K562 (cell line): ENCODE results near the gene RSPH10B. TPM values are rescaled to one million over a fixed set of nuclear protein-coding genes. Genes with fewer than 3 reads are reported as not detected.
A peak's percentile ranks its signal among the peaks of the same experiment; 100 is the strongest.
"Not testable (repeated sequence)": the region's sequence is repeated elsewhere in the genome, so short reads cannot be mapped to it uniquely, and the experiment has no call there.

Experiments used
- ATAC-seq: fragments of 200-7000 bp; cut with Tn5 transposase; 3 replicates; pipeline ENCODE4 v1.9.1; 2020; ENCODE audit warnings: moderate library complexity
- BruUV-seq: library from RNA; stranded (reverse); fragments of 400-500 nt; replicated peaks from 2 replicates; lab custom pipeline; 2021; lab: Mats Ljungman, UMichigan
- CTCF ChIA-PET: fragments of 300-600 bp; formaldehyde crosslinking; extraction: SDS; loops from one replicate; lab custom pipeline; 2021; ENCODE audit warnings: low intra/inter-chr PET ratio; lab: Yijun Ruan, JAX
- POLR2A ChIA-PET: fragments of 300-600, 350-650 bp; sonication (Branson Sonifier 250); formaldehyde crosslinking; extraction: SDS; loops from one replicate; lab custom pipeline; 2021; ENCODE audit warnings: antibody characterized with exemption, inconsistent platforms; lab: Yijun Ruan, JAX
- DNase-seq, 4 experiments: peaks; one replicate each; pipeline versions ENCODE4 v3.0.0 to v3.0.0-alpha.2; 2011 to 2018; ENCODE audit warnings: low spot score in 3 of 4, mixed read lengths in 3 of 4; ENCODE audit errors: extremely low read depth in 1 of 4
- FAIRE-seq: peaks from 2 replicates; lab custom pipeline; 2011; peaks lifted over from hg19 to GRCh38; lab: Jason Lieb, UNC
- H2AFZ ChIP-seq: 2 replicates; pipeline ENCODE4 v1.6.0; 2011; ENCODE audit warnings: low read depth, low read length, control low read depth, inconsistent platforms
- H3K27ac ChIP-seq: fragments of 200-600 bp; 3 replicates; pipeline ENCODE4 v1.8.0; 2011; ENCODE audit warnings: low read depth, mild to moderate bottlenecking, control low read depth, inconsistent platforms, low read length, moderate library complexity, mixed read lengths; ENCODE audit errors: extremely low read depth
- H3K27me3 ChIP-seq, 2 experiments: fragments of 300-600 bp in 1 of 2; 2 replicates in 1 of 2; 3 replicates in 1 of 2; pipeline versions ENCODE4 v1.6.0 to v1.8.0; 2011; ENCODE audit warnings: inconsistent platforms in 2 of 2, low read length in 2 of 2, mild to moderate bottlenecking in 1 of 2, mixed read lengths in 1 of 2, moderate library complexity in 1 of 2; ENCODE audit not compliant: control insufficient read depth in 2 of 2, insufficient read depth in 2 of 2
- H3K36me3 ChIP-seq: fragments of 300-600 bp; 3 replicates; pipeline ENCODE4 v1.8.0; 2011; ENCODE audit warnings: mild to moderate bottlenecking, low read length, inconsistent platforms; ENCODE audit not compliant: control insufficient read depth, insufficient read depth
- H3K4me1 ChIP-seq, 2 experiments: fragments of 200-600 bp in 1 of 2; replicated peaks in 1 of 2; 2 replicates in 1 of 2; 3 replicates in 1 of 2; pipeline versions ENCODE4 v1.5.1 to v1.8.0; 2011; ENCODE audit warnings: inconsistent platforms in 2 of 2, low read length in 2 of 2, mild to moderate bottlenecking in 1 of 2, mixed read lengths in 1 of 2, moderate library complexity in 1 of 2; ENCODE audit not compliant: control insufficient read depth in 2 of 2, insufficient read depth in 2 of 2
- H3K4me2 ChIP-seq: 2 replicates; pipeline ENCODE4 v1.6.1; 2011; ENCODE audit warnings: low read length, control low read depth, inconsistent platforms, mixed read lengths; ENCODE audit not compliant: insufficient read depth
- H3K4me3 ChIP-seq: fragments of 200-600 bp; sonication (generic), shearing (Covaris generic); 2 replicates; pipeline ENCODE4 v1.5.1; 2016; ENCODE audit warnings: control low read depth, inconsistent platforms
- H3K79me2 ChIP-seq: fragments of 200-600 bp; 3 replicates; pipeline ENCODE4 v1.8.0; 2011; ENCODE audit warnings: low read length, inconsistent platforms; ENCODE audit not compliant: control insufficient read depth, insufficient read depth
- H3K9ac ChIP-seq, 2 experiments: 2 replicates each; pipeline versions ENCODE4 v1.6.0 to v1.6.1; 2011; ENCODE audit warnings: low read depth in 2 of 2, low read length in 2 of 2, control low read depth in 1 of 2, inconsistent platforms in 1 of 2, mild to moderate bottlenecking in 1 of 2, mixed read lengths in 1 of 2; ENCODE audit not compliant: insufficient read depth in 1 of 2
- H3K9me1 ChIP-seq: one replicate; pipeline ENCODE4 v1.6.0; 2011; ENCODE audit warnings: inconsistent platforms, mild to moderate bottlenecking, low read length, moderate library complexity; ENCODE audit not compliant: control insufficient read depth, insufficient read depth
- H3K9me3 ChIP-seq: replicated peaks from 2 replicates; pipeline ENCODE4 v1.5.1; 2011; ENCODE audit warnings: low read depth, low read length, inconsistent platforms; ENCODE audit not compliant: control insufficient read depth, insufficient read depth
- H4K20me1 ChIP-seq: replicated peaks from 2 replicates; pipeline ENCODE4 v1.6.1; 2011; ENCODE audit warnings: low read length, inconsistent platforms, mixed read lengths; ENCODE audit not compliant: control insufficient read depth, insufficient read depth
- CBFA2T3 ChIP-seq: fragments of 450-650 bp; IDR thresholded peaks from 2 replicates; pipeline ENCODE4 v1.6.1; 2017
- HDAC1 ChIP-seq, 2 experiments: fragments of 450-650 bp; IDR thresholded peaks; 2 replicates each; pipeline ENCODE4 v1.6.1; 2016 to 2017; ENCODE audit warnings: inconsistent platforms in 1 of 2, mild to moderate bottlenecking in 1 of 2, moderate library complexity in 1 of 2
- HDAC2 ChIP-seq: fragments of 450-650 bp; IDR thresholded peaks from 2 replicates; pipeline ENCODE4 v1.6.1; 2016; ENCODE audit warnings: mild to moderate bottlenecking
- KDM1A ChIP-seq, 2 experiments: fragments of 450-650 bp; IDR thresholded peaks; 2 replicates each; pipeline ENCODE4 v1.6.1; 2016; ENCODE audit warnings: mild to moderate bottlenecking in 2 of 2
- RCOR1 ChIP-seq, 2 experiments: IDR thresholded peaks; 2 replicates each; pipeline ENCODE4 v1.6.1; 2012; ENCODE audit warnings: low read depth in 2 of 2, low read length in 2 of 2, borderline replicate concordance in 1 of 2, improper control_type of control experiment in 1 of 2
- REST ChIP-seq, 2 experiments: fragments of 450-650 bp; formaldehyde crosslinking in 1 of 2; IDR thresholded peaks; 2 replicates each; pipeline versions ENCODE4 v1.4.0 to v1.6.1; 2014 to 2020; ENCODE audit warnings: mild to moderate bottlenecking in 2 of 2, borderline replicate concordance in 1 of 2, low read depth in 1 of 2
- WGBS: fragments of 100-300 bp; shearing (Covaris generic); methylation state at CpG from one replicate; pipeline ENCODE4 v1.1.6; 2016; ENCODE audit warnings: low coverage, mixed read lengths; ENCODE audit not compliant: insufficient coverage; ENCODE audit errors: missing lambda C conversion rate; 5-methylcytosine and 5-hydroxymethylcytosine counted together
- in situ Hi-C: fragments of 300-500 bp; cut with MboI; formaldehyde crosslinking; loops from 4 replicates; pipeline ENCODE4 v1.15.0; 2018; ENCODE audit warnings: inconsistent platforms, mixed read lengths
- intact Hi-C: fragments of 100-400 bp; cut with micrococcal nuclease; formaldehyde crosslinking; loops from 2 replicates; pipeline ENCODE4 v1.14.2; 2022
- polyA plus RNA-seq, 8 experiments: library from polyadenylated mRNA; depleted of rRNA in 4 of 8; stranded (reverse) in 5 of 8; unstranded in 3 of 8; fragments of >200 nt; fragmentation: Nextera tagmentation in 2 of 8; fragmentation: Illumina TruSeq in 1 of 8; extraction: Ambion mirVana in 2 of 8; extraction: Trizol in 1 of 8; gene quantifications; 2 replicates each; pipeline versions ENCODE4 v1.2.1 to v1.2.3, GENCODE V29; 2011 to 2014; ENCODE audit warnings: inconsistent platforms in 1 of 8, missing spikeins in 1 of 8
- total RNA-seq, 7 experiments: library from RNA; depleted of rRNA in 6 of 7; stranded (reverse); fragments of >200 nt in 6 of 7; fragmentation: Illumina TruSeq in 2 of 7; extraction: Trizol in 2 of 7; gene quantifications; 2 replicates each; pipeline versions ENCODE4 v1.2.1 to v1.2.3, GENCODE V29; 2011 to 2021; ENCODE audit warnings: low replicate concordance in 1 of 7

RSPH10B gene
- total and polyA plus RNA-seq, 9 of the 15 experiments (the other 6 are each of a cell fraction or from before 2014, with no cell fraction given), result 0.01 to 0.09 TPM; not detected in 7

- ATAC-seq; H3K9me1 ChIP-seq; CTCF ChIA-PET; H2AFZ ChIP-seq; BruUV-seq; H3K9me3 ChIP-seq; H4K20me1 ChIP-seq; in situ Hi-C loops; intact Hi-C loops; H3K27me3 ChIP-seq; FAIRE-seq; DNase-seq; TF ChIP-seq REST (CRISPR knock-in tag; IDR thresholded peaks at IDR 0.05; ENCODE audit: low read depth): not testable (repeated sequence)
- TF ChIP-seq HDAC1 (IDR thresholded peaks at IDR 0.05), result peak in 1 of 2 experiments; percentile 50; a peak in 1 of 4 replicates
- TF ChIP-seq CBFA2T3, result peak; percentile 20
- 0 out of 2 replicates have a peak, but pooled peaks have one; percentile 38 for TF ChIP-seq HDAC2
- peak in 1 of 2 experiments; percentile 19; a peak in 1 of 4 replicates for TF ChIP-seq RCOR1 (IDR thresholded peaks at IDR 0.05; ENCODE audit: borderline replicate concordance in 1 of 2, low read depth in 2 of 2, low read length in 2 of 2)
- TF ChIP-seq REST (IDR thresholded peaks at IDR 0.05; ENCODE audit: borderline replicate concordance), result 0 out of 2 replicates have a peak, but pooled peaks have one; percentile 13
- TF ChIP-seq KDM1A (IDR thresholded peaks at IDR 0.05), result peak; percentile 86 to 93
- H3K4me1 ChIP-seq, result peaks cover 12 to 15% of the 10 kb centered on the region in 2 experiments; a peak in 4 of 5 replicates
- H3K9ac ChIP-seq, result peak overlapping the region in 1 of 2 experiments; percentile 84; a peak in 2 of 4 replicates
- peak overlapping the region; percentile 65 for H3K4me3 ChIP-seq
- POLR2A ChIA-PET, result interaction anchor here (1.3 to 2.0 kb wide), 3 partner anchors 11 to 46 kb away, joined by 3 to 10 read pairs (median 4); no protein-coding TSS in a partner anchor
- H3K79me2 ChIP-seq, result peaks cover 56% of the 10 kb centered on the region
- WGBS, result 62% methylated on average over 8 of the region's 8 CpGs
- H3K27ac ChIP-seq, result peak overlapping the region; percentile 99; the same call in 1 of the 3 replicates
- H3K36me3 ChIP-seq, result peaks cover 41% of the 10 kb centered on the region; the same call in 2 of the 3 replicates
- H3K4me2 ChIP-seq, result peak overlapping the region; percentile 85; the same call in 1 of the 2 replicates
Measured at GRCh38 chr7:6010370-6010769, 39.9 kb upstream of the RSPH10B start.
